HG02678 (cell line): ENCODE results near the gene ARL14EPL.
A peak's percentile ranks its signal among the peaks of the same experiment; 100 is the strongest.
"Not testable (repeated sequence)": the region's sequence is repeated elsewhere in the genome, so short reads cannot be mapped to it uniquely, and the experiment has no call there.

ENCODE experiments used
- ATAC-seq: cut with Tn5 transposase; IDR thresholded peaks from one replicate; pipeline ENCODE4 v1.9.1; 2021; ENCODE audit warnings: mild to moderate bottlenecking, moderate library complexity; ENCODE audit not compliant: unreplicated experiment

The ARL14EPL gene

DNA sequence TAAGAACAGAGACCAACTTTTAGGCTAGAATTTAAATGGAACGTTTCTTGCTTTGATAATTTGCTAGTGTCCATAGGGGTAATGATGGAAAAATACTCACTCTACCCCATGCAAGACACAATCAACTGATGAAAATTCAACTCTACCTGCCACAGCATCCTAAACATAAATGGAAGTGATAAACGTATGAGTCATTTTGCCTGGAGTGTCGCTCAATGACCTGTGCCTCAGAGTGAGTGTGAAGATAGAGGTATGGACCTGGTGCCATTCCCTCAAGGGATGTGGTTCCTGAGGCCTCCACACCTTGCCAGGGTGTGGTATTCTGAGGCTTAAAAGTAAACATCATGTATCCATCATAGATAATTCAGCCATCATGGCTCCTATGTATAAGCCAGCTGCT lies 14.0 kb downstream of the ARL14EPL start:
- ATAC-seq, result no peak

DNA sequence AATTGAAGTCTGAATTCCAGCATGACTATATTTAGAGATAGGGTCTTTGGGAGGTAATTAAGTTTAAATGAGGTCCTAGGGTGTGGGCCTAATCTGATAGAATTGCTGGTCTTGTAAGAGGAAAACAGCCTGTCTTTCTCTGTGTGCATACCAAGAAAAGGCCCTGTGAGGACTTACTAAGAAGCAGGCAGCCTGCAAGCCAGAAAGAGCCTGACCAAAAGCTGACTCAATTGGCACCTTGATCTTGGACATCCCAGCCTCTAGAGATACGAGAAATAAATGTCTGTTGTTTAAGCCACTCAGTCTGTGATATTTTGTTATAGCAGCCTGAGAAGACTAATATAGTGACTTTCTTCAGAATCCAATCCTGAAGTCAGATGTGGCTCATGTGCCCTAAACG lies 14.6 kb downstream of the ARL14EPL start:
- no peak for ATAC-seq

GRCh38 chr5:116058346-116058936 lies 26.2 kb downstream of the ARL14EPL start:
- no peak for ATAC-seq

- no peak for ATAC-seq
These were observed 30.1 kb downstream of the ARL14EPL start for GRCh38 chr5:116062352-116062751.

GRCh38 chr5:116063950-116064349 lies 31.7 kb downstream of the ARL14EPL start:
- ATAC-seq, result no peak

DNA sequence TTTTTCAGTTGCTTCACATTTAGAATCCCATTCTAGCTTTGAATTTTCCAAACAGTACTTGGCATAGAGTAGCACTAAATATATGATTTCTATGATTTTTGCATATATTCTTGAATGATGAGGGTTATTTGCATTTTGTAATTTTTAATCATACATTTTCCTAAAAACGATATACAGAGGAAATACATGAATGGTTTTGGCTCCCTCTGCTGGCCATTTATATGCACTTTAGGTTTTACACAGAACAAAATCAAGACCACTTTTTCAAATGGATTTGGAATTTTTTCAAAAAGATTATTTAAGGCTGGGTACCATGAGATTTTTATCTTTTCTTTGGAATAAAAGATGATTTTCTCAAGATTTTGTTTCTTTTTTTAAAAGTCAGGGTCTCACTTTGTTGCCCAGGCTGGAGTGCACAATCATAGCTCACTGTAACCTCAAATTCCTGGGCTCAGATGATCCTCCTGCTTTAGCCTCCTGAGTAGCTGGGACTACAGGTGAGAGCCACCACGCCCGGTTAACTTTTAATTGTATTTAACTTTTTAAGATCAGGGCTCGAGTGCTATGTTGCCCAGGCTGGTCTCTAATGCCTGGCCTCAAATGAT lies 35.9 kb downstream of the ARL14EPL start:
- peak; percentile 55 for ATAC-seq

- ATAC-seq, result no peak
These were observed 38.9 kb downstream of the ARL14EPL start for GRCh38 chr5:116071211-116071610.

- ATAC-seq, result no peak
These were observed 43.0 kb downstream of the ARL14EPL start for GRCh38 chr5:116075191-116075831.

- ATAC-seq, result peak; percentile 98
These were observed 44.2 kb downstream of the ARL14EPL start for GRCh38 chr5:116076496-116076895.

GRCh38 chr5:116078199-116078598 lies 45.9 kb downstream of the ARL14EPL start:
- ATAC-seq, result no peak

DNA sequence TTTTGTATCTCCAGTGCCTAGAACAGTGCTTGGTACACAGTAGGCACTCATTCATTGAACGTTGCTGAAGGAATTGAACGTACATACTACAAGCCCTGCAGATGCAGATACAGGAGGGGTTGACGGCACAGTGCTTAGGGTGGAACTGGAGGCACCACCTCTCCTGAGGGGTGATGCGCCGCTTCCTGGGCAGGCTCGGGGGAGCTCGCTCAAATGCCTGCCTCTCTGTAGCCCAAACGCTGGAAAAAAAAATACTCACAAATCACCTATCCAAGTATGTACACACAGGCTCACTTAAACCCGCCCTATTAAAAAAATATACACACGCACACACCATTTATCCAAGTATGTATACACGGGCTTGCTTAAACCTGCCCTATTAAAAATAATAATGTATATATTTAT lies 52.0 kb downstream of the ARL14EPL start:
- peak; percentile 34 for ATAC-seq

GRCh38 chr5:116084871-116085715 lies 52.8 kb downstream of the ARL14EPL start, which contains the start of gene COMMD10:
Gene COMMD10, plus strand, starts transcription at chr5:116085025.
- peak; percentile 93 for ATAC-seq

DNA sequence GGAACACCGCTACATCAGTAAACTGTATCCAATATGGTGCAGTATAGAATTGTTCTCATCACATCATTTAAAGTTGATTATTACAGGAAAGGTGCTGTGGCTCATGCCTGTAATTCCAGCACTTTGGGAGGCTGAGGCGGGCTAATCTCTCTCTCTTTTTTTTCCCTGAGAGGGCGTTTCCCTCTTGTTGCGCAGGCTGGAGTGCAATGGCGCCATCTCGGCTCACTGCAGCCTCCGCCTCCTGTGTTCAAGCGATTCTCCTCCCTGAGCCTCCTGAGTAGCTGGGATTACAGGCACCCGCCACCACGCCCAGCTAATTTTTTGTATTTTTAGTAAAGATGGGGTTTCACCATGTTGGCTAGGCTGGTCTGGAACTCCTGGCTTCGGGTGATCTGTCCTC lies 54.0 kb downstream of the ARL14EPL start:
- ATAC-seq, result not testable (repeated sequence)

DNA sequence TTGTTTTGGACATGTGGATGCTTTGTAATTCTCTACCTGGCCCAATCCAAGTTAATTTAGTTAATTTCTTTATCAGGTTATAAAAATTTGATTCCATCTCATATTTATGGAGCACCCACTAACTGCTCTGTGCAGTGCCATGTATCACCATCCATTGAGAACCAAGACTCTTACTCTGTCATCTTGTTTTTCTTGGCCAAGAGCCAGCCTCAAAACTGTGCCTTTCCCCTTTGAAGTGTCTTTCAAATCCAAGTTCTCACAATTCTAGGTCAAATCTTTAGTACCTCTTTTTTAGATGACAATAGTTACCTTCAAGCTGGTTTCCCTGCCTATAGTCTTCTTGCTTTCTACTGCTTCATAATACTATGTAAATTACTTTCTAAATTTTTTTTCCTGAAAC lies 55.8 kb downstream of the ARL14EPL start:
- ATAC-seq, result no peak

- ATAC-seq, result no peak
These were observed 58.0 kb downstream of the ARL14EPL start for GRCh38 chr5:116090302-116090701.

GRCh38 chr5:116091416-116091815 lies 59.1 kb downstream of the ARL14EPL start:
- ATAC-seq, result no peak

DNA sequence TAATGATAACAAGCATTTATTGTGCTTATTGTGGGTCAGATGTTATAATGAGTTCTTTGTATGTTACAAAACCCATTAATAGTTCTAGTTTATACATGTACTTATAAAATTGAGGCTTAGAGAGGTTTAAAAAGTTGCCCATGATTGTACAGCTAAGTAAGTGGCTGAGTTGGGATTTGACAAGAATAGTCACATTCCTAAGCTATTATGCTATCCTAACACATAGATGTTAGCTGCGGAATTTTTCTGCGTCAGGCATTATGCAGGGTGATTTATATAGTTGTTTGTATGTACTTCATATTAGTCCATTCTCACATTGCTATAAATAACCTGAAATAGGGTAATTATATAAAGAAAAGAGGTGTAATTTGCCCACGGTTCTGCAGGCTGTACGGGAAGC lies 65.0 kb downstream of the ARL14EPL start:
- ATAC-seq, result no peak

DNA sequence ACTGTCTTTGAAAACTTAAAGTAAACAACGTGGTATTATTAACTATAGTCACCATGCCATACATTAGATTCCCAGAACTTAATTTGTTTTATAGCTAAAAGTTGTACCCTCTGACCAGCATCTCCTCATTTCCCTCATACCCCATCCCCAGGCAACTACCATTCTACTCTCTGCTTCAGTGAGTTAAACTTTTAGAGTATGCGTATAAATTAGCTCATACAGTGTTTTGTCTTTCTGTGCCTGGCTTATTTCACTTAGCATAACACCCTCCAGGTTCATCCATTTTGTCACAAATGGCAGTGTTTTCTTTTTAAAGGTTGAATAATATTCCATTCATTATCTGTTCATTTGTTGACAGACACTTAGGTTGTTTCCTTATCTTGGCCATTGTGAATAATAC lies 66.7 kb downstream of the ARL14EPL start:
- ATAC-seq, result no peak

- not testable (repeated sequence) for ATAC-seq
These were observed 72.7 kb downstream of the ARL14EPL start for GRCh38 chr5:116104941-116105340.
